Chondrocyte (in vitro differentiated cells): ENCODE results near the gene IL5RA. TPM values are rescaled to one million over a fixed set of nuclear protein-coding genes. Genes with fewer than 3 reads are reported as not detected.

Source experiments
- DNase-seq: peaks from one replicate; pipeline ENCODE4 v3.0.0; 2021; ENCODE audit warnings: mixed read lengths, low spot score
- H3K27ac Mint-ChIP-seq: one replicate; pipeline ENCODE4 v1.8.0; 2021; ENCODE audit warnings: mild to moderate bottlenecking, moderate library complexity, mixed read lengths; ENCODE audit not compliant: unreplicated experiment
- H3K27me3 Mint-ChIP-seq: 2 replicates; pipeline ENCODE4 v1.8.0; 2021; ENCODE audit warnings: low read depth, mixed read lengths
- H3K36me3 Mint-ChIP-seq: 2 replicates; pipeline ENCODE4 v1.8.0; 2021; ENCODE audit warnings: low read depth, mixed read lengths
- H3K4me1 Mint-ChIP-seq: 2 replicates; pipeline ENCODE4 v1.8.0; 2021; ENCODE audit warnings: low read depth, mild to moderate bottlenecking, mixed read lengths
- H3K4me3 Mint-ChIP-seq: one replicate; pipeline ENCODE4 v1.8.0; 2021; ENCODE audit warnings: mild to moderate bottlenecking, moderate library complexity, mixed read lengths; ENCODE audit not compliant: unreplicated experiment
- H3K9me3 Mint-ChIP-seq: 2 replicates; pipeline ENCODE4 v1.8.0; 2021; ENCODE audit warnings: low read depth, mixed read lengths
- CTCF ChIP-seq: fragments of 200-600 bp; sonication (generic); IDR thresholded peaks from 2 replicates; pipeline ENCODE4 v1.5.0; 2021; ENCODE audit warnings: antibody characterized with exemption, mild to moderate bottlenecking, moderate library complexity
- total RNA-seq: library from RNA; stranded (reverse); gene quantifications from 3 replicates; pipeline ENCODE4 v1.2.1, GENCODE V29; 2021

Gene IL5RA
- total RNA-seq, 1 donor from 2014 or later: not detected

- Mint-ChIP-seq H3K4me1 (peaks cover 31% of the 10 kb centered on the region), H3K9me3 (no peaks in the 10 kb centered on the region), H3K4me3 (no peak overlapping the region), H3K27me3 (no peaks in the 10 kb centered on the region), H3K36me3 (peaks cover 6% of the 10 kb centered on the region), H3K27ac (no peak overlapping the region)
- DNase-seq: no peak
- TF ChIP-seq CTCF: no peak
These were observed 19.4 kb upstream of the IL5RA start for GRCh38 chr3:3129579-3129978.

- peaks cover 6% of the 10 kb centered on the region for H3K36me3 Mint-ChIP-seq
- H3K4me3 Mint-ChIP-seq: peak overlapping the region; percentile 99
- peaks cover 31% of the 10 kb centered on the region for H3K4me1 Mint-ChIP-seq
- no peak for DNase-seq
- no peaks in the 10 kb centered on the region for H3K9me3 Mint-ChIP-seq
- no peak for TF ChIP-seq CTCF
- H3K27ac Mint-ChIP-seq: peak overlapping the region; percentile 98
- H3K27me3 Mint-ChIP-seq: no peaks in the 10 kb centered on the region
These were observed 17.3 kb upstream of the IL5RA start for GRCh38 chr3:3127432-3128010.

GRCh38 chr3:3126477-3127431 lies 16.6 kb upstream of the IL5RA start, which contains the start of gene TRNT1:
TRNT1 (plus strand) TSS chr3:3126940; CDS start chr3:3129041, 2,101 bp downstream.
- peak; percentile 98 for DNase-seq
- H3K27ac Mint-ChIP-seq: peak within 1 kb of the TSS; percentile 98
- H3K36me3 Mint-ChIP-seq: peaks cover 6% of the 10 kb centered on the region
- no peaks in the 10 kb centered on the region for H3K27me3 Mint-ChIP-seq
- peak within 1 kb of the TSS; percentile 99 for H3K4me3 Mint-ChIP-seq
- TF ChIP-seq CTCF: peak; percentile 8
- H3K4me1 Mint-ChIP-seq: peaks cover 31% of the 10 kb centered on the region
- H3K9me3 Mint-ChIP-seq: no peaks in the 10 kb centered on the region

GRCh38 chr3:3125977-3126376 lies 15.8 kb upstream of the IL5RA start:
- H3K36me3 Mint-ChIP-seq: peaks cover 3% of the 10 kb centered on the region
- DNase-seq: no peak
- H3K9me3 Mint-ChIP-seq: no peaks in the 10 kb centered on the region
- H3K27ac Mint-ChIP-seq: peak overlapping the region; percentile 96
- H3K4me1 Mint-ChIP-seq: peaks cover 31% of the 10 kb centered on the region
- no peak for TF ChIP-seq CTCF
- H3K4me3 Mint-ChIP-seq: peak overlapping the region; percentile 99
- no peaks in the 10 kb centered on the region for H3K27me3 Mint-ChIP-seq

- no peak for DNase-seq
- Mint-ChIP-seq H3K9me3 (peaks cover 3% of the 10 kb centered on the region), H3K36me3 (no peaks in the 10 kb centered on the region), H3K4me3 (no peak overlapping the region), H3K27ac (no peak overlapping the region), H3K4me1 (no peaks in the 10 kb centered on the region), H3K27me3 (peaks cover 19% of the 10 kb centered on the region)
- no peak for TF ChIP-seq CTCF
These were observed 9.2 kb upstream of the IL5RA start for GRCh38 chr3:3119393-3119851.
